Breast epithelium (tissue), 4 donors: ENCODE results near the gene RADIL. TPM values are rescaled to one million over a fixed set of nuclear protein-coding genes. Genes with fewer than 3 reads are reported as not detected.

Experiments used
- DNase-seq, 2 donors: peaks; one replicate each; pipeline ENCODE4 v3.0.0-alpha.2; 2019; ENCODE audit warnings: low spot score in 2 of 2
- H3K27ac ChIP-seq, 2 donors: fragments of 200-600 bp; sonication (generic) in 1 of 2; one replicate each; pipeline ENCODE4 v1.5.1; 2016 to 2019; ENCODE audit warnings: mild to moderate bottlenecking in 1 of 2
- H3K27me3 ChIP-seq, 2 donors: fragments of 200-600 bp; sonication (generic) in 1 of 2; one replicate each; pipeline versions ENCODE4 v1.5.1 to v1.6.0; 2017 to 2019; ENCODE audit warnings: control low read depth in 1 of 2, mild to moderate bottlenecking in 1 of 2
- H3K36me3 ChIP-seq: fragments of 200-600 bp; one replicate; pipeline ENCODE4 v1.5.1; 2019
- H3K4me1 ChIP-seq, 2 donors: fragments of 200-600 bp; sonication (generic); one replicate each; pipeline ENCODE4 v1.5.1; 2016 to 2019; ENCODE audit warnings: control low read depth in 1 of 2
- H3K4me3 ChIP-seq, 3 donors: fragments of 200-600 bp; sonication (generic); 1 replicate in 2 of 3; 2 replicates in 1 of 3; pipeline ENCODE4 v1.5.1; 2016 to 2019; ENCODE audit warnings: mild to moderate bottlenecking in 3 of 3, moderate library complexity in 2 of 3
- H3K9me3 ChIP-seq, 2 donors: fragments of 200-600 bp; sonication (generic) in 1 of 2; one replicate each; pipeline ENCODE4 v1.5.1; 2016 to 2019; ENCODE audit warnings: control low read depth in 1 of 2
- POLR2A ChIP-seq: fragments of 450-650 bp; IDR thresholded peaks from one replicate; pipeline ENCODE4 v1.6.1; 2016; ENCODE audit warnings: antibody characterized with exemption, mild to moderate bottlenecking, moderate library complexity
- POLR2AphosphoS5 ChIP-seq, 3 donors: sonication (generic); formaldehyde crosslinking; IDR thresholded peaks; one replicate each; pipeline ENCODE4 v1.6.1; 2017; ENCODE audit warnings: antibody characterized with exemption in 3 of 3
- intact Hi-C: fragments of 100-400 bp; cut with DNase I; formaldehyde crosslinking; loops from one replicate; pipeline ENCODE4 v1.15.1; 2023; ENCODE audit warnings: low total_unique reads
- total RNA-seq, 3 donors: library from RNA; depleted of rRNA; stranded (reverse); fragments of >200 nt; gene quantifications; one replicate each; pipeline ENCODE4 v1.1.0, GENCODE V29; 2016
- TF ChIP-seq, protein P1 (sequence below), 3 donors: fragments of 450-650 bp; IDR thresholded peaks; one replicate each; pipeline ENCODE4 v1.5.1; 2016 to 2017; ENCODE audit warnings: antibody characterized with exemption in 3 of 3, mild to moderate bottlenecking in 3 of 3, moderate library complexity in 3 of 3

RADIL gene
- total RNA-seq, 3 donors from 2014 or later: 4.4 to 8.5 (median 5.9) TPM

GRCh38 chr7:4753598-4754432 is 129.7 kb downstream of the RADIL start:
- TF ChIP-seq, protein P1, sequence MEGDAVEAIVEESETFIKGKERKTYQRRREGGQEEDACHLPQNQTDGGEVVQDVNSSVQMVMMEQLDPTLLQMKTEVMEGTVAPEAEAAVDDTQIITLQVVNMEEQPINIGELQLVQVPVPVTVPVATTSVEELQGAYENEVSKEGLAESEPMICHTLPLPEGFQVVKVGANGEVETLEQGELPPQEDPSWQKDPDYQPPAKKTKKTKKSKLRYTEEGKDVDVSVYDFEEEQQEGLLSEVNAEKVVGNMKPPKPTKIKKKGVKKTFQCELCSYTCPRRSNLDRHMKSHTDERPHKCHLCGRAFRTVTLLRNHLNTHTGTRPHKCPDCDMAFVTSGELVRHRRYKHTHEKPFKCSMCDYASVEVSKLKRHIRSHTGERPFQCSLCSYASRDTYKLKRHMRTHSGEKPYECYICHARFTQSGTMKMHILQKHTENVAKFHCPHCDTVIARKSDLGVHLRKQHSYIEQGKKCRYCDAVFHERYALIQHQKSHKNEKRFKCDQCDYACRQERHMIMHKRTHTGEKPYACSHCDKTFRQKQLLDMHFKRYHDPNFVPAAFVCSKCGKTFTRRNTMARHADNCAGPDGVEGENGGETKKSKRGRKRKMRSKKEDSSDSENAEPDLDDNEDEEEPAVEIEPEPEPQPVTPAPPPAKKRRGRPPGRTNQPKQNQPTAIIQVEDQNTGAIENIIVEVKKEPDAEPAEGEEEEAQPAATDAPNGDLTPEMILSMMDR (IDR thresholded peaks at IDR 0.05): peak; percentile 82 to 94 (median 92)
- TF ChIP-seq POLR2A (no peak), POLR2AphosphoS5 (IDR thresholded peaks at IDR 0.05) (peak in 2 of 3 donors; percentile 41)
- H3K9me3 ChIP-seq: no peaks in the 10 kb centered on the region
- H3K36me3 ChIP-seq: no peaks in the 10 kb centered on the region
- no peaks in the 10 kb centered on the region for H3K4me1 ChIP-seq
- no peak overlapping the region for H3K27ac ChIP-seq
- intact Hi-C loops: no loop called here
- DNase-seq: peak; percentile 57 to 87
- H3K4me3 ChIP-seq: no peak overlapping the region
- no peaks in the 10 kb centered on the region for H3K27me3 ChIP-seq

- Histone ChIP-seq H3K27me3 (no peaks in the 10 kb centered on the region), H3K4me3 (no peak overlapping the region), H3K27ac (no peak overlapping the region), H3K9me3 (no peaks in the 10 kb centered on the region), H3K36me3 (no peaks in the 10 kb centered on the region), H3K4me1 (no peaks in the 10 kb centered on the region)
- TF ChIP-seq POLR2A (no peak), POLR2AphosphoS5 (IDR thresholded peaks at IDR 0.05) (no peak)
- TF ChIP-seq, protein P1 (IDR thresholded peaks at IDR 0.05): no peak
- no peak for DNase-seq
- intact Hi-C loops: no loop called here
Observed at GRCh38 chr7:4751398-4751947, 132.0 kb downstream of the RADIL start.

DNA sequence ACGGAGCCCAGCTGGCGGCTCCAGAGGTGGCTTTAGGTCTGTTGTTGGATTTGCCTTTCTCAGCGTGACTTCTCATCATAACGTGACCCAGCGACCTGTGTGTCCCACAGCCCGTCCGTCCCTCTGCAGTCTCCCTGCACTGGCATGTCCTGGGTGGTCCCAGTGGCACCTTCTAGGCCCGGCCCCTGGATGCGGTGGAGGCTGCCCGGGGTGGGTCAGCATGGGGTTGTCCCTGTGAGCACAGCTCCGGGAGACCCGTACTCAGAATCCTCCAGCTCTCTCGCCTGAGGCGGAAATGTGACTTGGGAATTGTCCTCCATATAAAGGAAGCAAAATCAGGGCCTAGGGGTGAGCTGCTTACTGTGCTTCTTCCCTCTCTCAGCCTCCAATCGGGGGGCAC is 133.7 kb downstream of the RADIL start:
- H3K36me3 ChIP-seq: no peaks in the 10 kb centered on the region
- peak overlapping the region; percentile 10 to 69 for H3K27ac ChIP-seq
- no peaks in the 10 kb centered on the region for H3K27me3 ChIP-seq
- H3K4me3 ChIP-seq: no peak overlapping the region
- intact Hi-C loops: no loop called here
- TF ChIP-seq POLR2A (no peak), POLR2AphosphoS5 (IDR thresholded peaks at IDR 0.05) (no peak)
- TF ChIP-seq, protein P1 (IDR thresholded peaks at IDR 0.05): no peak
- H3K9me3 ChIP-seq: no peaks in the 10 kb centered on the region
- peaks cover 0 to 6% of the 10 kb centered on the region in 2 donors for H3K4me1 ChIP-seq
- DNase-seq: no peak

DNA sequence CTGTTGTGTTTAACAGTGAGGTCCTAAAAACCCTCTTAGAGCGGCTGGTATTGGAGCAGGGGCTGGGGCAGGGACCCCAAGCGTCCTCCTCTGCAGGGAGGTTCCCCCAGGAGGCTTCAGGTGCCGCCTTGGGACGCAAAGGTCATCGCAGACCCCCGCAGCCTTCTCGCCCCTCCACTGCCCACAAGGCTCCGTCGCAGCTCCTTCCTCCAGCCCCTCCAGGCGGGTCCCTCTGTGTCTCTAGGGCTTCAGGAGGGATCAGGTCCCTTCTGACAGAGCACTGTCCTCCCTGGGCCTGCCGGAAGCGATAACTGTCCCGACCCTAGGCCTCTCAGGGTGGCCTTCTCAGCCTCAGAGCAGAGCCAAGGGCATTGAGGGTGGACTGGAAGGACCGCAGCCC is 134.2 kb downstream of the RADIL start:
- peak overlapping the region in 1 of 2 donors; percentile 69 for H3K27ac ChIP-seq
- H3K4me3 ChIP-seq: no peak overlapping the region
- no peaks in the 10 kb centered on the region for H3K9me3 ChIP-seq
- H3K4me1 ChIP-seq: peaks cover 3 to 11% of the 10 kb centered on the region in 2 donors
- no peak for DNase-seq
- TF ChIP-seq POLR2AphosphoS5 (IDR thresholded peaks at IDR 0.05) (no peak), POLR2A (no peak)
- TF ChIP-seq, protein P1 (IDR thresholded peaks at IDR 0.05): no peak
- intact Hi-C loops: no loop called here
- H3K36me3 ChIP-seq: no peaks in the 10 kb centered on the region
- no peaks in the 10 kb centered on the region for H3K27me3 ChIP-seq

Other genes starting within 250 kb of the RADIL start
- gene FOXK1, start 201.4 kb downstream of the RADIL start, total RNA-seq: 10 to 100 TPM; 11.7 to 16.5 (median 15.7) TPM
- 10 to 100 TPM; 20.0 to 25.9 (median 23.3) TPM for gene AP5Z1, start 108.1 kb downstream of the RADIL start, total RNA-seq
- gene PAPOLB, start 21.7 kb downstream of the RADIL start, total RNA-seq: under 1 TPM; 0.15 to 0.48 (median 0.33) TPM
- not detected for gene MMD2, start 75.5 kb upstream of the RADIL start, total RNA-seq
- 10 to 100 TPM; 10.2 to 17.0 (median 12.8) TPM for gene RBAK, start 162.1 kb upstream of the RADIL start, total RNA-seq